HG02970 (cell line): ENCODE data around the gene MVB12A.

ENCODE experiments used
- ATAC-seq: cut with Tn5 transposase; IDR thresholded peaks from one replicate; pipeline ENCODE4 v1.9.1; 2021; ENCODE audit warnings: mild to moderate bottlenecking, moderate library complexity, moderate number of reproducible peaks; ENCODE audit not compliant: unreplicated experiment, low FRiP score

Gene MVB12A

GRCh38 chr19:17404621-17405249 is 15.1 kb upstream of the MVB12A start:
- ATAC-seq, result no peak

DNA sequence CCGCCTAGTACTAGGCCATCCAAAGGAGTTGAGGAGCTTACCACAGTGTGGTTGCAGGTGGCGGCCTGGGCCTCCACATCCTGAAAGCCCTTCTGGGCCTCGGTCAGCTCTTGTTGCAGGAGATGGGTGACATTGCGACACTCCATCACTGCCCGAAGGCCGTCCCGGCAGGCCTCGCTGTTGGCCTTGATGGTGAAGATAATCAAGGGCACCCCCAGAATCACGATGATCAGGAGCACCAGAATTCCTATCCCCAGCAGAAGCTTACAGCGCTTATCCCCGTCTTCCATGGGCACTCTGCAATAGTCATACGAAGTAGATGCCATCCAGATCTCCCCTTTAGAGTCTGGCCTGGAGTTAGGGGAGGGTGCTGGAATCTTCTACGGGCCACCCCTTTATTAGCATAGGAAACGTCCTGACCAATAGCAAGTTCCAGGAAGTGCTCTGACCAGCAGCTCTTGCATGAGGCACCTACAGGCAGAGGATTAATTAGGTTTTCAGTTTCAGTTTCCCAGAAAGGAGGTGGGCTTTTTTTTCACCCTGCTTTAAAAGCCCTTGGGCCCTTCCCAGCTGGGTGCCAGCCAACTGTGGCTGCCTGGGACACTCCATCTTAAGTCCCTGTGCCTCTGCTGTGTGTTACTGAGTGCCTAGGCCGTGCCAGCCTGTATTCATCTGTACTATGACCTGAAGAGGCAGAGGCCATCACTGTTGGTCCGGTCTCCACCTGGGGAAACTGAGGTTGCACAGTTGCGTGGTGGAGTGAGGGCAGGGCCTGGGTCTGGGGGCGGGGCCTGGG is 14.4 kb upstream of the MVB12A start, which contains the start of gene BST2:
Gene BST2 (minus strand): TSS at position 381 of the 796 bp plus-strand sequence. CDS start 55 bp downstream, at position 326.
- peak; percentile 67 for ATAC-seq

- ATAC-seq, result peak; percentile 13
Observed at GRCh38 chr19:17406046-17406886, 13.6 kb upstream of the MVB12A start.

- no peak for ATAC-seq
Observed at GRCh38 chr19:17406887-17407196, 13.0 kb upstream of the MVB12A start.

DNA sequence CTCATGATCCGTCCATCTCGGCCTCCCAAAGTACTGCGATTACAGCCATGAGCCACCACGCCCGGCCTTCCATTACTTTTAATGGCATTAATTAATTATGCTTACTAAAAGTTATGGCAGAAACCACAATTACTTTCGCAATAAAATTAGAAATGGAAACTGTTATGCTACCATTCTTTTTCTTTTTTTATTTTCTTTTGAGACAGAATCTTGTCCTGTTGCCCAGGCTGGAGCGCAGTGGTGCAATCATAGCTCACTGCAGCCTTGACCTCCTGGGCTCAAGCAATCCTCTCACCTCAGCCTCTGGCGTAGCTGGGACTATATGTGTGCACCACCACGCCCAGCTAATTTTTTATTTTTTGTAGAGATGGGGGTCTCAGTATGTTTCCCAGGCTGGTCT is 9.9 kb upstream of the MVB12A start:
- no peak for ATAC-seq

DNA sequence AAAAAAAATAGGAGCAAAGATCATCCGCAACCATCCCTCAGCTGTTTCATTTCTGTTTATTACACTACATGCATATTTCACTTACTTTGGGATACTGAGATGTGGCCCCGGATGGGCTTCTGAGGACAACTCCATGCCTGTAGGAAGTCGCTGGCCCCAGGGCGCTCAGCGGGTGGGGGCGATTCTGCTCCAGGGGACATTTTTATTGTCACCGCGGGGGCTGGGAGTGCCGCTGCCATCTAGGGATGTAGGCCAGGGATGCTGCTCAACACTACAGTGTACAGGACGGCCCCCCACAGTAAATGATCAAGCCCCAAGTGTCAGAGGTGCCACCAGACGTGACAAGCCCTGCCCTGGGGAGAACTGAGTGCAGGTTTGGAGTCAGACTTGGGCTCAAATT is 8.0 kb upstream of the MVB12A start:
- ATAC-seq, result no peak

GRCh38 chr19:17414097-17414496 is 5.8 kb upstream of the MVB12A start:
- no peak for ATAC-seq

DNA sequence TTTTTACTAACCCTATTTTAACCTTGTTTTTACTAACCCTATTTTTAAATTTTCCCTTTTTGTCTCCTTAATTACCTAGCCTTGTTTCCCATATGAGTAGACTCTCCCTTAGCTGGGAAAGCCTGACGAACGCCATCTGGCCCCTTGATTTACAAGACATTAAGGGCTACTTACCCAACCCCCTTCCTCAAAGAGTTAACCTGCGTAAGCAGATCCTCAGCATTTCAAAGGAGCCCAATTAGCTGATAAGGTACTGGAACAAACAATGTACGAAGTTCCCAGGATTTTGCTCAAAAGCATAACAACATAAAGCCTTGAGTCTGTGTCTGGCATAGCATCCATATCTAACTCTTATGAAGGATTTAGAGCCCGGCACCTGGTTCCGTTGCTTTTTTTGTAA is 4.7 kb upstream of the MVB12A start:
- ATAC-seq, result no peak

DNA sequence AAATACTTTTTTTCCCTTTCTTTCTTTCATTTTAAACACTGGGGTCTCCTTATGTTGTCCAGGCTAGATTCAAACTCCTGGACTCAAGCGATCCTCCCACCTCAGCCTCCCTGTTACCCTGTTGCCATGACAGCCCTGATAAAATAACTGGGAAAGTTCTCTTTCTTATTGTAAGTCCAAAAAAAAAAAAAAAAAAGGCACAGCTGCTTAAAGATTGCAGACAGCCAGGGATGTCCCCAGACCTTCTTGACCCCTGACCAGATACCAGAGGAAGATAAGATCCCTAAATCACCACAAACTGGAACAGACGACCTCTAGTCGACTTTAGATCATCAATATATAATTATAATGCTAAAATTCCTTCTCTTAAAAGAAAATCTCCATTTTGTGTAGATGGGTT is 1.1 kb upstream of the MVB12A start:
- no peak for ATAC-seq

GRCh38 chr19:17419154-17419620 is 660 bp upstream of the MVB12A start:
- no peak for ATAC-seq

- no peak for ATAC-seq
Observed at GRCh38 chr19:17420475-17420924, 653 bp downstream of the MVB12A start.

DNA sequence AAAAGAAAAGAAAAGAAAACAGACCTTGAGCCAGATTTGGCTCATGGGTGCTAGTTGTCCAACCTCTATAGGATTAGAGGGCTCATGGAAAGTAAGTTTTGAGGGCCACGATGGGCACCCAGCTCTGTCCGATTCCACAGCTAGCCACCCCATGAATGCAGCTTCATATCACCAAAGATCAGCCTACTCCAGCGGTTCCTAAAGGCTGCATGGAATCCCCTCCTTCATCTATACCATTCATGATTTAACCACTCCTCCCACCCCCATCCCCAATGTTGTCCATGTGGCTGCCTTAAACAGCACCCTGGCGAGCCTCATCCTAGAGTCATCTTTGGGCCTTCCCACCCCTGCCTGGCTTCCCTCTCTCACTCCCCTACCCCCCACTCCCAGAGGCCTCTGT is 2.1 kb downstream of the MVB12A start:
- no peak for ATAC-seq

DNA sequence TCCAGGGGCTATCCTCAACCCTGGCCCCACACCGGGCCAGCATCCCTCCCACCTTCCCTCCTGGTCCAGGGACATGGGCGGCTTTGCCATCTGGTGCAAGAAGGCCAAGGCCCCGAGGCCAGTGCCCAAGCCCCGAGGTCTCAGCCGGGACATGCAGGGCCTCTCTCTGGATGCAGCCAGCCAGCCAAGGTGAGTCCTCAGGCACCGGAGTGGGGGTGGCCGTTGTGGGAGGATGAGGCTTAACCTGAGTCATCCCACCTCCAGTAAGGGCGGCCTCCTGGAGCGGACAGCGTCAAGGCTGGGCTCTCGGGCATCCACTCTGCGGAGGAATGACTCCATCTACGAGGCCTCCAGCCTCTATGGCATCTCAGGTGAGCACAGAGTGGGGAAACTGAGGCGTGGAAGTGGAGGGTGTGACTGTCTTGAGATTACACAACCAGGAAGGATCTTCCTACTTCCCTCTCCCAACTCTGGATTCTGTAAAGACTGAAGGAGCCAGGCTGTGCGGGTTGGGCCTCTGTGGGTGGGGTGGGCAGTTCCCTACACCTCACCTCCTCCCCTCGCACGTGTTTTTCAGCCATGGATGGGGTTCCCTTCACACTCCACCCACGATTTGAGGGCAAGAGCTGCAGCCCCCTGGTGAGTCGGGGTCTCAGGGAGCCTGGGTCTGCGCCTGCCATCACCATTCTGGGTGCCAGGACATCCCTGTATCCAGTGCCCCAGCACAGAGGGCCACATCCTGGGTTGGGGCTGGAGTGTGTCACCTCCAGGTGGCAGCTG is 3.8 kb downstream of the MVB12A start:
- no peak for ATAC-seq

DNA sequence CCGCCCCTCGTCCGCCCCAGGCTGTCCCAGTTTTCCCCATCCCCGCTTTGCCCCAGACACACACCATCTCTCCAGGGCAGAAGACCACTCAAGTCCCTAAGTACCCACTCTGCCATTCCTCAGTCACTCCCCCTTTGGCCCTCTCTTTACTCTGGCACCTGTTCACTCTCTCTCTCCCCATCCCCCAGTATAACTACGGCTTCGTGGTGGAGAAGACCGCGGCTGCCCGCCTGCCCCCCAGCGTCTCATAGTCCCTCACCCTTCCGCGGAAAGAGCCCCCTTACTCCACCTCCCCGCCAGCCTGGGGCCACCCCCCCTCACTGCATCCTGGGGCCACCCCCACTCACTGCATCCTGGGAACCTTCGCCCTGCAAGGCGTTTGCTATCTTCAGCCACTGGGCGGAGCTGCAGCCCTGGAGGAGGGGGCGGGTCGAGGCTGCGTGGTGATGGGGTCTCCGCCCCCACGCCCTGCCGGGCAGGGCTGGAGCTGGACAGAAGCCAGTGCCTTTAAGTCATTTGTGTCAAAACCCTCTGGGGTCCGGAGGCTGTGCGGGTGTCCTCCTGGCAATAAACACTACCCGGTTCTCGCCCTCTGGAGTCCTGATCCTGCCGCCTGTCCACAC is 5.0 kb downstream of the MVB12A start:
- no peak for ATAC-seq

DNA sequence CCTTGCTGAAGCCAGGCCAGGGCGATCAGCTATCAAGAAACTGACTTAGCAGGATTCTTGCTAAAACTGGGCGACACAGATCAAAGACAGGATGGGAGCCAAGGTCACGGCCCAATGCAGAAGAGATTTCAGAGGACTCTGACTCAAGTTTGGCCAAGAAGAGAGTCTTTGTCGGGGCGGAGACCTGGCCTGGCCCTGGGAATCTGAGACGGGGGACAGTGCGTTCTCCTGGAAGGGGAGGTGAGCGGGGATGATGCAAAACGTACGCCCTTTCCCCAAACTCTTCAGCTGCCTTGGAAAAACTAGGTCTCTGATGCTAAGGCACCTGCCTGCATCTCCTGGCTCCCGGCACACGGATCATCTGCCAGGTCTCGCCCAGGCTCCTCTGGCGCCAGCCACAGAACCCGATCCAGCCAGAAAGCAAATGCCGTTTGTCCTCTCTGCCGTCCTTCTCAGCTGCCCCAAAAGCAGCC is 9.8 kb downstream of the MVB12A start:
- ATAC-seq, result no peak

DNA sequence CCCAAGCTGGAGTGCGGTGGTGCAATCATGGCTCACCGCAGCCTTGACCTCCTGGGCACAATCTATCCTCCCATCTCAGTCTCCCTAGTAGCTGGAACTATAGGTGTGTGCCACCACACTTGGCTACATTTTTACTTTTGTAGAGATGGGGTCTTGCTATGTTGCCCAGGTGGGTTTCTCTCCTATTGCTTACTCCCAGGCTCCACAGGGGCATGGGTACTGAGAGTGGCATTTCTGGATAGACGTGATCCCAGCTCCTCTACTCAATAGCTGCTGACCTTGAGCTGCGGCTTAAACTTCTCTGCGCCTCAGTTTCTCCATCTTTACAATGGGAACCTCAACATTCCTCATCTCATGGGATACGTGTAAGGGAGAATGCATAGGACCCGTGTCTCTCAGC is 11.6 kb downstream of the MVB12A start:
- no peak for ATAC-seq

GRCh38 chr19:17435218-17435617 is 15.4 kb downstream of the MVB12A start:
- ATAC-seq, result no peak

- ATAC-seq, result no peak
Observed at GRCh38 chr19:17436094-17436873, 16.4 kb downstream of the MVB12A start.

DNA sequence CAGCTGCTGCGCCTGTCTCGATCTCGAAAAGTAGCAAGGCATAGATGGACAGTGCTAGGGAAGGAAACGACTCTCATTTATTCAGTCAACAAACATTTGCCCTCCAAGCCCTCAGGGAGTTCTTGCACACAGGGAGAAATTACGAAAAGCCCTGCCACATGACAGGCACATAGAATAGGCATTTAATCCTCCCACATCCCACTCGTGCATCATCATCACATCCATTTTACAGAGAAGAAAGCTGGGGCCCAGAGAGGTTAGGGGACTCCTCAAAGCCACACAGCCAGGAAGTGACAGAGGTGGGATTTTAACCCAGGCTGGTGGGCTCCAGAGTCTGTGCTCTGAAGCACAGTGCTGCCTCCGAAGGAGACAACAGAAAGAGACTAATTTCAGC is 17.0 kb downstream of the MVB12A start:
- ATAC-seq, result no peak
